K562 (cell line): ENCODE measurements around the gene PAM. TPM values are rescaled to one million over a fixed set of nuclear protein-coding genes. Genes with fewer than 3 reads are reported as not detected.
"Not testable (repeated sequence)": the region's sequence is repeated elsewhere in the genome, so short reads cannot be mapped to it uniquely, and the experiment has no call there.

ENCODE experiments used
- ATAC-seq: fragments of 200-7000 bp; cut with Tn5 transposase; 3 replicates; pipeline ENCODE4 v1.9.1; 2020; ENCODE audit warnings: moderate library complexity
- BruUV-seq: library from RNA; stranded (reverse); fragments of 400-500 nt; replicated peaks from 2 replicates; lab custom pipeline; 2021; lab: Mats Ljungman, UMichigan
- CTCF ChIA-PET: fragments of 300-600 bp; formaldehyde crosslinking; extraction: SDS; loops from one replicate; lab custom pipeline; 2021; ENCODE audit warnings: low intra/inter-chr PET ratio; lab: Yijun Ruan, JAX
- POLR2A ChIA-PET: fragments of 300-600, 350-650 bp; sonication (Branson Sonifier 250); formaldehyde crosslinking; extraction: SDS; loops from one replicate; lab custom pipeline; 2021; ENCODE audit warnings: antibody characterized with exemption, inconsistent platforms; lab: Yijun Ruan, JAX
- DNase-seq, 4 experiments: peaks; one replicate each; pipeline versions ENCODE4 v3.0.0 to v3.0.0-alpha.2; 2011 to 2018; ENCODE audit warnings: low spot score in 3 of 4, mixed read lengths in 3 of 4; ENCODE audit errors: extremely low read depth in 1 of 4
- FAIRE-seq: peaks from 2 replicates; lab custom pipeline; 2011; peaks lifted over from hg19 to GRCh38; lab: Jason Lieb, UNC
- H2AFZ ChIP-seq: 2 replicates; pipeline ENCODE4 v1.6.0; 2011; ENCODE audit warnings: low read depth, low read length, control low read depth, inconsistent platforms
- H3K27ac ChIP-seq: fragments of 200-600 bp; 3 replicates; pipeline ENCODE4 v1.8.0; 2011; ENCODE audit warnings: low read depth, mild to moderate bottlenecking, control low read depth, inconsistent platforms, low read length, moderate library complexity, mixed read lengths; ENCODE audit errors: extremely low read depth
- H3K27me3 ChIP-seq, 2 experiments: fragments of 300-600 bp in 1 of 2; 2 replicates in 1 of 2; 3 replicates in 1 of 2; pipeline versions ENCODE4 v1.6.0 to v1.8.0; 2011; ENCODE audit warnings: inconsistent platforms in 2 of 2, low read length in 2 of 2, mild to moderate bottlenecking in 1 of 2, mixed read lengths in 1 of 2, moderate library complexity in 1 of 2; ENCODE audit not compliant: control insufficient read depth in 2 of 2, insufficient read depth in 2 of 2
- H3K36me3 ChIP-seq: fragments of 300-600 bp; 3 replicates; pipeline ENCODE4 v1.8.0; 2011; ENCODE audit warnings: mild to moderate bottlenecking, low read length, inconsistent platforms; ENCODE audit not compliant: control insufficient read depth, insufficient read depth
- H3K4me1 ChIP-seq, 2 experiments: fragments of 200-600 bp in 1 of 2; replicated peaks in 1 of 2; 2 replicates in 1 of 2; 3 replicates in 1 of 2; pipeline versions ENCODE4 v1.5.1 to v1.8.0; 2011; ENCODE audit warnings: inconsistent platforms in 2 of 2, low read length in 2 of 2, mild to moderate bottlenecking in 1 of 2, mixed read lengths in 1 of 2, moderate library complexity in 1 of 2; ENCODE audit not compliant: control insufficient read depth in 2 of 2, insufficient read depth in 2 of 2
- H3K4me2 ChIP-seq: 2 replicates; pipeline ENCODE4 v1.6.1; 2011; ENCODE audit warnings: low read length, control low read depth, inconsistent platforms, mixed read lengths; ENCODE audit not compliant: insufficient read depth
- H3K4me3 ChIP-seq: fragments of 200-600 bp; sonication (generic), shearing (Covaris generic); 2 replicates; pipeline ENCODE4 v1.5.1; 2016; ENCODE audit warnings: control low read depth, inconsistent platforms
- H3K79me2 ChIP-seq: fragments of 200-600 bp; 3 replicates; pipeline ENCODE4 v1.8.0; 2011; ENCODE audit warnings: low read length, inconsistent platforms; ENCODE audit not compliant: control insufficient read depth, insufficient read depth
- H3K9ac ChIP-seq, 2 experiments: 2 replicates each; pipeline versions ENCODE4 v1.6.0 to v1.6.1; 2011; ENCODE audit warnings: low read depth in 2 of 2, low read length in 2 of 2, control low read depth in 1 of 2, inconsistent platforms in 1 of 2, mild to moderate bottlenecking in 1 of 2, mixed read lengths in 1 of 2; ENCODE audit not compliant: insufficient read depth in 1 of 2
- H3K9me1 ChIP-seq: one replicate; pipeline ENCODE4 v1.6.0; 2011; ENCODE audit warnings: inconsistent platforms, mild to moderate bottlenecking, low read length, moderate library complexity; ENCODE audit not compliant: control insufficient read depth, insufficient read depth
- H3K9me3 ChIP-seq: replicated peaks from 2 replicates; pipeline ENCODE4 v1.5.1; 2011; ENCODE audit warnings: low read depth, low read length, inconsistent platforms; ENCODE audit not compliant: control insufficient read depth, insufficient read depth
- H4K20me1 ChIP-seq: replicated peaks from 2 replicates; pipeline ENCODE4 v1.6.1; 2011; ENCODE audit warnings: low read length, inconsistent platforms, mixed read lengths; ENCODE audit not compliant: control insufficient read depth, insufficient read depth
- CHCHD3 ChIP-seq: fragments of 250-450 bp; sonication (Bioruptor Pico); IDR thresholded peaks from 2 replicates; pipeline ENCODE4 v2.1.2; 2022; ENCODE audit warnings: mild to moderate bottlenecking
- KDM5B ChIP-seq: fragments of 200-600 bp; sonication (generic); IDR thresholded peaks from 2 replicates; pipeline ENCODE4 v1.6.1; 2012; ENCODE audit warnings: low read depth, mild to moderate bottlenecking, moderate library complexity, low read length, control low read depth, inconsistent platforms; ENCODE audit not compliant: insufficient replicate concordance
- POLR2A ChIP-seq: fragments of 450-650 bp; conservative IDR thresholded peaks from 2 replicates; pipeline ENCODE4 v1.6.1; 2016
- SMAD1 ChIP-seq: fragments of 150-350 bp; IDR thresholded peaks from 2 replicates; pipeline ENCODE4 v1.6.1; 2014; ENCODE audit warnings: low read length, low read depth; ENCODE audit not compliant: partially characterized antibody
- STAT5A ChIP-seq: IDR thresholded peaks from 2 replicates; pipeline ENCODE4 v1.6.1; 2012; ENCODE audit warnings: low read length, inconsistent platforms, borderline replicate concordance
- STAT5B ChIP-seq: fragments of 250-450 bp; sonication (Bioruptor Pico); IDR thresholded peaks from 2 replicates; pipeline ENCODE4 v1.8.0; 2021; ENCODE audit warnings: mild to moderate bottlenecking, inconsistent platforms
- WGBS: fragments of 100-300 bp; shearing (Covaris generic); methylation state at CpG from one replicate; pipeline ENCODE4 v1.1.6; 2016; ENCODE audit warnings: low coverage, mixed read lengths; ENCODE audit not compliant: insufficient coverage; ENCODE audit errors: missing lambda C conversion rate; 5-methylcytosine and 5-hydroxymethylcytosine counted together
- in situ Hi-C: fragments of 300-500 bp; cut with MboI; formaldehyde crosslinking; loops from 4 replicates; pipeline ENCODE4 v1.15.0; 2018; ENCODE audit warnings: inconsistent platforms, mixed read lengths
- intact Hi-C: fragments of 100-400 bp; cut with micrococcal nuclease; formaldehyde crosslinking; loops from 2 replicates; pipeline ENCODE4 v1.14.2; 2022
- polyA plus RNA-seq, 8 experiments: library from polyadenylated mRNA; depleted of rRNA in 4 of 8; stranded (reverse) in 5 of 8; unstranded in 3 of 8; fragments of >200 nt; fragmentation: Nextera tagmentation in 2 of 8; fragmentation: Illumina TruSeq in 1 of 8; extraction: Ambion mirVana in 2 of 8; extraction: Trizol in 1 of 8; gene quantifications; 2 replicates each; pipeline versions ENCODE4 v1.2.1 to v1.2.3, GENCODE V29; 2011 to 2014; ENCODE audit warnings: inconsistent platforms in 1 of 8, missing spikeins in 1 of 8
- total RNA-seq, 7 experiments: library from RNA; depleted of rRNA in 6 of 7; stranded (reverse); fragments of >200 nt in 6 of 7; fragmentation: Illumina TruSeq in 2 of 7; extraction: Trizol in 2 of 7; gene quantifications; 2 replicates each; pipeline versions ENCODE4 v1.2.1 to v1.2.3, GENCODE V29; 2011 to 2021; ENCODE audit warnings: low replicate concordance in 1 of 7

PAM gene
- total and polyA plus RNA-seq, 9 of the 15 experiments (the other 6 are each of a cell fraction or from before 2014, with no cell fraction given): 0.39 to 3.1 (median 0.77) TPM

DNA sequence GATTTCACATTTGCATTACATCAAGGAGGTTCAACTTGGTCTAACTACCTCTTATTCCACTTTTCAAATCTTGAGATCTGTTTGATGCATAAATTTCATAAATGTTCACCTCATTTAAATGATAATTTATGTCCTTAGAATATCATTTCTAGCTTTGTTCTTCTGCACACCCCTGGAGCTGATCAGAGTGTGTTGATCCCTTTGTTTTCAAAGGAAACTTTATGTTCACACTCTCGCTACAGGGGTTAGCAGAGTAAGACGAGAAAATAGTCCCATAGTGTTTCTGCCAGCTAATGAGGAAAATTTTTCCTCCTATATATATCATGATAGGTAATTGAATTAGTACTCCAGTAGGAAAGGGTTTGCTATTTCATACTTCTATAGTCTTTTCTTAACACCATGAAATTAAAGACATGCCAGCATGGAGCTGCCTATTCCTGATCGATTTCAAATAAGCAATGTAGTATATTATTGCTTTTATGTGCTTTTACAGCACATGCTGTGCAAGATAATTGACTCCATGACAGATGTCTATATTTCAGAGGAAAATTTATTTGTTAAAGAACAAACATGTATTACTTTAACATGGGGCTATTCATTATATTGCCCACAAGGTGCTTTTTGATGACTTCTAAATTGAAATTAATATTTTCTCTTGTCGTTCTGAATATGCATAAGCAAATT is 4.8 kb upstream of the PAM start:
- ChIA-PET CTCF (no interaction called here), POLR2A (no interaction called here)
- TF ChIP-seq KDM5B: no peak
- TF ChIP-seq SMAD1: no peak
- TF ChIP-seq STAT5B (CRISPR knock-in tag): no peak
- no peak for TF ChIP-seq STAT5A
- TF ChIP-seq CHCHD3 (CRISPR knock-in tag): no peak
- no peak for TF ChIP-seq POLR2A
- no peaks in the 10 kb centered on the region for H4K20me1 ChIP-seq
- BruUV-seq: no TSS peak
- H3K4me3 ChIP-seq: no peak overlapping the region
- no peak for ATAC-seq
- no peaks in the 10 kb centered on the region for H3K79me2 ChIP-seq
- H3K27ac ChIP-seq: no peak overlapping the region
- H3K4me1 ChIP-seq: peaks cover 0 to 15% of the 10 kb centered on the region in 2 experiments; a peak in 3 of 5 replicates
- 2% methylated on average over 4 of the region's 4 CpGs for WGBS
- H3K4me2 ChIP-seq: no peak overlapping the region
- H3K9me1 ChIP-seq: no peaks in the 10 kb centered on the region
- no peak for DNase-seq
- H2AFZ ChIP-seq: no peak overlapping the region
- peaks cover 4 to 25% of the 10 kb centered on the region in 2 experiments; a peak in 3 of 5 replicates for H3K27me3 ChIP-seq
- in situ Hi-C loops (no loop called here), intact Hi-C loops (no loop called here)
- no peak for FAIRE-seq
- no peaks in the 10 kb centered on the region for H3K9me3 ChIP-seq
- H3K36me3 ChIP-seq: no peaks in the 10 kb centered on the region
- H3K9ac ChIP-seq: no peak overlapping the region

DNA sequence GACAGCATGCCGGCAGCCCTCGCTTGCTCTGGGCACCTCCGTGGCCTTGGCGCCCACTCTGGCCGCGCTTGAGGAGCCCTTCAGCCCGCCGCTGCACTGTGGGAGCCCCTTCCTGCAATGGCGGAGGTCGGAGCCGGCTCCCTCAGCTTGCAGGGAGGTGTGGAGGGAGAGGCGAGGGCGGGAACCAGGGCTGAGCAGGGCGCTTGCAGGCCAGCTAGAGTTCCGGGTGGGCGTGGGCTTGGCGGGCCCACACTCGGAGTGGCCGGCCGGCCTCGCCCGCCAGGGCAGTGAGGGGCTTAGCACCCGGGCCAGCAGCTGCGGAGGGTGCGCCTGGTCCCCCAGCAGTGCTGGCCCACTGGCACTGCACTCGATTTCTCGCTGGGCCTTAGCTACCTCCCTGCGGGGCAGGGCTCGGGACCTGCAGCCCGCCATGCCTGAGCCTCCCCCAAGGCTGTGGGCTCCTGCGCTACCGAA is 3.2 kb upstream of the PAM start:
- H3K4me2 ChIP-seq, in situ Hi-C loops, BruUV-seq, H3K9ac ChIP-seq, CTCF ChIA-PET, ATAC-seq, POLR2A ChIA-PET, H3K9me3 ChIP-seq, DNase-seq, H2AFZ ChIP-seq, H3K4me3 ChIP-seq, H3K36me3 ChIP-seq, H3K79me2 ChIP-seq, FAIRE-seq, intact Hi-C loops, H4K20me1 ChIP-seq, H3K9me1 ChIP-seq, H3K27ac ChIP-seq: not testable (repeated sequence)
- 7% methylated on average over 10 of the region's 32 CpGs for WGBS
- H3K4me1 ChIP-seq: peaks cover 3 to 20% of the 10 kb centered on the region in 2 experiments; a peak in 4 of 5 replicates
- peaks cover 11 to 36% of the 10 kb centered on the region in 2 experiments for H3K27me3 ChIP-seq
